ENCODE results near the gene PRSS2.

Gene PRSS2

GRCh38 chr7:142815134-142815533 is 44.4 kb downstream of the PRSS2 start:
- Histone ChIP-seq H3K27me3 (ENCODE audit: low read depth, low read length) (peaks cover 5% of the 10 kb centered on the region), H3K4me1 (ENCODE audit: control insufficient read depth in 1 of 2, insufficient read depth in 2 of 2, low read length in 2 of 2) (no peaks in the 10 kb centered on the region), H3K4me3 (ENCODE audit: low read depth in 1 of 2, low read length in 2 of 2) (no peak overlapping the region), H3K27ac (ENCODE audit: low read length) (no peak overlapping the region), H3K36me3 (ENCODE audit: control insufficient read depth in 1 of 2, insufficient read depth in 2 of 2, low read length in 2 of 2) (no peaks in the 10 kb centered on the region), H3K9me3 (ENCODE audit: control insufficient read depth in 1 of 2, low read length in 2 of 2) (no peaks in the 10 kb centered on the region)

- Histone ChIP-seq H3K4me3 (ENCODE audit: low read depth in 1 of 2, low read length in 2 of 2) (no peak overlapping the region), H3K36me3 (ENCODE audit: control insufficient read depth in 1 of 2, insufficient read depth in 2 of 2, low read length in 2 of 2) (no peaks in the 10 kb centered on the region), H3K27me3 (ENCODE audit: low read depth, low read length) (peaks cover 5% of the 10 kb centered on the region)
These were observed 46.7 kb downstream of the PRSS2 start for GRCh38 chr7:142817506-142817905.

DNA sequence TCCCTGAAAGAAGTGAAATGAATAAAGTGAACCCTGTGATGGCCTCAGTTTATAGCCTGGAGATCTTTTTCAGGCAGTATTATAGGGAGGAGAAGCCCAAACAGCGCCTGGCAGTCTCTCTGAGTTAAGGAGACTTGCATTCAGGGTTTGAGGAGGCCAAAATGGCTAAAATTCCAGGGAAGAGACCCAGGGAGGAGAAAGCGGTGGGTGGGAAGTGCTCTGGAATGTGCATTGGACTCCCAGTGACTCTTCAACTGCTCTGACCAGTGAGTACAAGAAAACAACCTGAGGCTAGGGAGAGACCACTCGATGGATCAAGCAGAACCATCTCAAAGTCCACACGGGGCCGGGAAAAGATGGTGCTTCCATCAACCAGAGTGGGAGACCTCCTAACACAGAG is 48.8 kb downstream of the PRSS2 start:
- H3K4me1 ChIP-seq (ENCODE audit: control insufficient read depth in 1 of 2, insufficient read depth in 2 of 2, low read length in 2 of 2): no peaks in the 10 kb centered on the region
- no peaks in the 10 kb centered on the region for H3K27me3 ChIP-seq (ENCODE audit: low read depth, low read length)
- H3K4me3 ChIP-seq (ENCODE audit: low read depth in 1 of 2, low read length in 2 of 2): no peak overlapping the region
- no peak overlapping the region for H3K27ac ChIP-seq (ENCODE audit: low read length)
- no peaks in the 10 kb centered on the region for H3K36me3 ChIP-seq (ENCODE audit: control insufficient read depth in 1 of 2, insufficient read depth in 2 of 2, low read length in 2 of 2)
- H3K9me3 ChIP-seq (ENCODE audit: control insufficient read depth in 1 of 2, low read length in 2 of 2): no peaks in the 10 kb centered on the region

More at GRCh38 chr7:142817506-142817905, 46.7 kb downstream of the PRSS2 start:
- H3K27ac ChIP-seq (ENCODE audit: low read length): no peak overlapping the region
- H3K9me3 ChIP-seq (ENCODE audit: control insufficient read depth in 1 of 2, low read length in 2 of 2): no peaks in the 10 kb centered on the region
- H3K4me1 ChIP-seq (ENCODE audit: control insufficient read depth in 1 of 2, insufficient read depth in 2 of 2, low read length in 2 of 2): no peaks in the 10 kb centered on the region

DNA sequence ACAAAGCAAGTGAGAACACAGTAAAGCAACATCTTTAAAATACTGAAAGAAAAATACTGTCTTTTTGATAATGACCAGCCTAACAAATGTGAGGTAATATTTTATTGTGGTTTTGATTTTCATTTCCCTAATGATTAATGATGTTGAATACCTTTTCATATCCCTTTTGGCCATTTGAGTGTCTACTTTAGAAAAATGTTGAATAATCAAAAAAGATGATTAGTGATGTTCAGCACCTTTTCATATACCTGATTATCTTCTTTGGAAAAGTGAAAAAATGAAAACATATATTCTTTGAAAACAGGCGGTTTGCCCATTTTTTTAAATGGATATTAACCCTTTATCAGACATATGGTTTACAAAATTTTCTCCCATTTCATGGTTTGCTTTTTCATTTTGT is 51.9 kb downstream of the PRSS2 start:
- no peak overlapping the region for H3K27ac ChIP-seq (ENCODE audit: low read length)
- no peaks in the 10 kb centered on the region for H3K27me3 ChIP-seq (ENCODE audit: low read depth, low read length)
- H3K4me3 ChIP-seq (ENCODE audit: low read depth in 1 of 2, low read length in 2 of 2): no peak overlapping the region
- H3K36me3 ChIP-seq (ENCODE audit: control insufficient read depth in 1 of 2, insufficient read depth in 2 of 2, low read length in 2 of 2): no peaks in the 10 kb centered on the region
- peaks cover 0 to 4% of the 10 kb centered on the region in 2 donors for H3K9me3 ChIP-seq (ENCODE audit: control insufficient read depth in 1 of 2, low read length in 2 of 2)
- no peaks in the 10 kb centered on the region for H3K4me1 ChIP-seq (ENCODE audit: control insufficient read depth in 1 of 2, insufficient read depth in 2 of 2, low read length in 2 of 2)
